ENCODE results near the gene CCNE1. TPM values are rescaled to one million over a fixed set of nuclear protein-coding genes. Genes with fewer than 3 reads are reported as not detected.

The CCNE1 gene
- polyA plus RNA-seq, 1 donor (not counting 4 experiments of a cell fraction or from before 2014, with no cell fraction given) = 11.2 TPM

DNA sequence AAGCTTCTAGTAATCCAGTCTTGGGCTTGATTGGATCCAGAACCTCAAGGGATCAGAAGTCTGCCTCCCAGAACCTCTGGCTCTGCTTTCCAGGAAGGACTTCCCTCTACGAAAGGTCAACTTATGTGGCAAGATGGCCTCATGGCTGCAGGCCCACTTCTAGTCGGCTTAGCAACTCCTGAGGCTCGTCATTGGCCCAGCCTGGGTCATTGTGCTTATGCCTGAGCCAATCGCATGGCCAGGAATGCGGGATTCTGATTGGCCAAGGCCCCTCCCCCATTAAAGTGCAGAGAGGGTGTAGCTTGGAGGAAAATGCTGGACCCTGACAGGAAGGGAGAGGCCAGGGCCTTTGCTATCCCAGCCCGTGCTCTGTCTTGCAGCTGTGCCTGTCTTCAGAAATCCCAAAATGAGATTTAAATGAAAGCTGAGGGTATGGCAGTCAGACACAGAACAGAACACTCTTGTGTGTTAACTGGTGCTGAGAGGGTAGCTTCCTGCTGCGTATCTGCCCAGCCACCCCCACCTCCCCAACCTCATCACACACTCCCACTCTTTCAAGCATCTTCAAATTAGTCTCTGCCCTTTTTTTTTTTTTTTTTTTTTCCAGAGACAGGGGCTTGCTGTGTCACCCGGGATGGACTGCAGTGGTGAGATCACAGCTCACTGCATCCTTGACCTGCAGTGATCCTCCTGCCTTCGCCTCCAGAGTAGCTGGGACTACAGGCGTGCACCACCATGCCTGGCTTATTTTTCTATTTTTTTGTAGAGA lies 5.5 kb upstream of the CCNE1 start:
- Histone ChIP-seq H3K9ac (ENCODE audit: control insufficient read depth, extremely low read depth, insufficient read depth, low read length) (no peak overlapping the region), H3K36me3 (ENCODE audit: control insufficient read depth in 2 of 2, extremely low read depth in 1 of 2, insufficient read depth in 2 of 2, low read length in 2 of 2) (no peaks in the 10 kb centered on the region), H3K4me1 (ENCODE audit: control insufficient read depth, extremely low read depth, insufficient read depth, low read length) (peaks cover 12% of the 10 kb centered on the region), H3K27me3 (ENCODE audit: control insufficient read depth, extremely low read depth, insufficient read depth, low read length) (no peaks in the 10 kb centered on the region), H3K9me1 (ENCODE audit: control insufficient read depth, extremely low read depth, insufficient read depth, low read length) (no peaks in the 10 kb centered on the region), H3K4me3 (ENCODE audit: control insufficient read depth in 2 of 3, extremely low read depth in 1 of 3, insufficient read depth in 2 of 3, low read depth in 1 of 3, low read length in 3 of 3) (no peak overlapping the region), H3K27ac (ENCODE audit: control insufficient read depth, insufficient read depth, low read length) (no peak overlapping the region), H3K9me3 (ENCODE audit: control insufficient read depth, low read depth, low read length) (no peaks in the 10 kb centered on the region), H4K20me1 (ENCODE audit: control insufficient read depth, extremely low read depth, insufficient read depth, low read length) (no peaks in the 10 kb centered on the region), H3K79me2 (ENCODE audit: control insufficient read depth, insufficient read depth, low read length) (no peaks in the 10 kb centered on the region), H3K4me2 (ENCODE audit: control insufficient read depth, extremely low read depth, insufficient read depth, low read depth, low read length) (no peak overlapping the region), H2AFZ (ENCODE audit: control insufficient read depth, low read length) (no peak overlapping the region)
- no peak for DNase-seq (ENCODE audit: low read depth, low spot score)
- TF ChIP-seq, protein P1, sequence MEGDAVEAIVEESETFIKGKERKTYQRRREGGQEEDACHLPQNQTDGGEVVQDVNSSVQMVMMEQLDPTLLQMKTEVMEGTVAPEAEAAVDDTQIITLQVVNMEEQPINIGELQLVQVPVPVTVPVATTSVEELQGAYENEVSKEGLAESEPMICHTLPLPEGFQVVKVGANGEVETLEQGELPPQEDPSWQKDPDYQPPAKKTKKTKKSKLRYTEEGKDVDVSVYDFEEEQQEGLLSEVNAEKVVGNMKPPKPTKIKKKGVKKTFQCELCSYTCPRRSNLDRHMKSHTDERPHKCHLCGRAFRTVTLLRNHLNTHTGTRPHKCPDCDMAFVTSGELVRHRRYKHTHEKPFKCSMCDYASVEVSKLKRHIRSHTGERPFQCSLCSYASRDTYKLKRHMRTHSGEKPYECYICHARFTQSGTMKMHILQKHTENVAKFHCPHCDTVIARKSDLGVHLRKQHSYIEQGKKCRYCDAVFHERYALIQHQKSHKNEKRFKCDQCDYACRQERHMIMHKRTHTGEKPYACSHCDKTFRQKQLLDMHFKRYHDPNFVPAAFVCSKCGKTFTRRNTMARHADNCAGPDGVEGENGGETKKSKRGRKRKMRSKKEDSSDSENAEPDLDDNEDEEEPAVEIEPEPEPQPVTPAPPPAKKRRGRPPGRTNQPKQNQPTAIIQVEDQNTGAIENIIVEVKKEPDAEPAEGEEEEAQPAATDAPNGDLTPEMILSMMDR (optimal IDR thresholded peaks at IDR 0.05 in 1 of 3, IDR thresholded peaks at IDR 0.05 in 1 of 3, conservative IDR thresholded peaks at IDR 0.05 in 1 of 3; ENCODE audit: extremely low read depth in 1 of 3, insufficient read depth in 2 of 3, low read length in 3 of 3) = no peak
- TF ChIP-seq EZH2 (IDR thresholded peaks at IDR 0.05; ENCODE audit: low read length) = no peak
- dilution Hi-C loops (cut with MboI; ENCODE audit: extremely low pct_ligation_motif_present, low sequenced_read_pairs) = no loop called here
- FAIRE-seq = no peak

DNA sequence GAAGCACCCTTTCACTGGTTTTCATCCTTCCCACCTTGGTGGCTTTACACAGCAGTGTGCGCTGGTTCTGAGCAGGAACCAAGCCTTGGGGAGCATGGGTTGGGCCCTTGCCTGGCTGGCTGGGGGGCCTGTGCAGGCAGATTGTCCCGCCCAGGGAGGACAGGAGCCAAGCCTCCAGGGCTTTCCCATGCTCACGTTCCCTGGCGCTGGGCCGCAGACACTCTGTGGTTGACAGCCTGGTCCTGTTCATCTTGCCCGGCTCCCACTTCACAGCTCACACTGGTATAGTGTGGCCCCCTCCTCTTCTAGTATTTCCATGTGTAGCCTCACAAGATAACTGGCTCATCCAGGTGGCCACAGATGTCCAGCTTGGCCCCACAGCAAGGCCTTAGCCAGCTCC lies 4.6 kb upstream of the CCNE1 start:
- no peak overlapping the region for H3K9ac ChIP-seq (ENCODE audit: control insufficient read depth, extremely low read depth, insufficient read depth, low read length)
- no peak for FAIRE-seq

More for the DNA sequence above, 4.6 kb upstream of the CCNE1 start:
- no peaks in the 10 kb centered on the region for H3K9me1 ChIP-seq (ENCODE audit: control insufficient read depth, extremely low read depth, insufficient read depth, low read length)
- no peak for DNase-seq (ENCODE audit: low read depth, low spot score)
- no peaks in the 10 kb centered on the region for H3K9me3 ChIP-seq (ENCODE audit: control insufficient read depth, low read depth, low read length)
- no peak overlapping the region for H3K27ac ChIP-seq (ENCODE audit: control insufficient read depth, insufficient read depth, low read length)
- no peak overlapping the region for H3K4me2 ChIP-seq (ENCODE audit: control insufficient read depth, extremely low read depth, insufficient read depth, low read depth, low read length)
- H3K4me1 ChIP-seq (ENCODE audit: control insufficient read depth, extremely low read depth, insufficient read depth, low read length) = peaks cover 12% of the 10 kb centered on the region
- H3K79me2 ChIP-seq (ENCODE audit: control insufficient read depth, insufficient read depth, low read length) = no peaks in the 10 kb centered on the region
- H3K27me3 ChIP-seq (ENCODE audit: control insufficient read depth, extremely low read depth, insufficient read depth, low read length) = no peaks in the 10 kb centered on the region
- H2AFZ ChIP-seq (ENCODE audit: control insufficient read depth, low read length) = no peak overlapping the region
- no peaks in the 10 kb centered on the region for H4K20me1 ChIP-seq (ENCODE audit: control insufficient read depth, extremely low read depth, insufficient read depth, low read length)
- dilution Hi-C loops (cut with MboI; ENCODE audit: extremely low pct_ligation_motif_present, low sequenced_read_pairs) = no loop called here
- TF ChIP-seq, protein P1 (optimal IDR thresholded peaks at IDR 0.05 in 1 of 3, IDR thresholded peaks at IDR 0.05 in 1 of 3, conservative IDR thresholded peaks at IDR 0.05 in 1 of 3; ENCODE audit: extremely low read depth in 1 of 3, insufficient read depth in 2 of 3, low read length in 3 of 3) = no peak
- no peak for TF ChIP-seq EZH2 (IDR thresholded peaks at IDR 0.05; ENCODE audit: low read length)
- no peak overlapping the region for H3K4me3 ChIP-seq (ENCODE audit: control insufficient read depth in 2 of 3, extremely low read depth in 1 of 3, insufficient read depth in 2 of 3, low read depth in 1 of 3, low read length in 3 of 3)
- H3K36me3 ChIP-seq (ENCODE audit: control insufficient read depth in 2 of 2, extremely low read depth in 1 of 2, insufficient read depth in 2 of 2, low read length in 2 of 2) = no peaks in the 10 kb centered on the region

Measured in keratinocyte (primary cell).